ENCODE data around the gene CCDC122. TPM values are rescaled to one million over a fixed set of nuclear protein-coding genes. Genes with fewer than 3 reads are reported as not detected.

CCDC122 gene
- total and polyA plus RNA-seq, 4 donors: 1.9 to 7.7 (median 6.6) TPM

DNA sequence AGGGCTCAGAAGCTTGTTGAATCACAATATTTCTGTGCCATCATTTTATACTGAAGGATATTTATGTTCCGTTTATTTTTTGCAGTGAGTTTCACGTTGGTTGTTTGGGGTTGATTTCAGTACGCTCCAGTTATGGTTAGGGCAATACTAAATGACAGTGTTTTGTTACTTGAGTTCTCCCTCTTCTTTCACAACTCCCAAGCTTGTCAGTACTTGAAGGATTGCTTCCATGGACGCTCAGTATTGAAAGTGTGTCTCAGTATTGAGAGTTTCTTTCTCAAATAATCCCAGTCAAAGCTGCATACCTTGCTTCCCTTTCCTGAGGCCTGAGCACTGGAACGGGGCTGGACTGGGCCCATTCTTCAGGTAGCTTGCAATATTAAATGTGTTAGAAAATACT lies 39.1 kb upstream of the CCDC122 start:
- no peak overlapping the region for H3K27ac ChIP-seq (ENCODE audit: low read depth in 1 of 2, low read length in 1 of 2)
- no peaks in the 10 kb centered on the region for H3K4me1 ChIP-seq (ENCODE audit: control insufficient read depth in 5 of 5, insufficient read depth in 5 of 5, low read length in 5 of 5)
- no peak overlapping the region for H3K9ac ChIP-seq (ENCODE audit: insufficient read depth in 1 of 2, low read length in 2 of 2)
- no peak overlapping the region for H3K4me3 ChIP-seq
- TF ChIP-seq, protein P1, sequence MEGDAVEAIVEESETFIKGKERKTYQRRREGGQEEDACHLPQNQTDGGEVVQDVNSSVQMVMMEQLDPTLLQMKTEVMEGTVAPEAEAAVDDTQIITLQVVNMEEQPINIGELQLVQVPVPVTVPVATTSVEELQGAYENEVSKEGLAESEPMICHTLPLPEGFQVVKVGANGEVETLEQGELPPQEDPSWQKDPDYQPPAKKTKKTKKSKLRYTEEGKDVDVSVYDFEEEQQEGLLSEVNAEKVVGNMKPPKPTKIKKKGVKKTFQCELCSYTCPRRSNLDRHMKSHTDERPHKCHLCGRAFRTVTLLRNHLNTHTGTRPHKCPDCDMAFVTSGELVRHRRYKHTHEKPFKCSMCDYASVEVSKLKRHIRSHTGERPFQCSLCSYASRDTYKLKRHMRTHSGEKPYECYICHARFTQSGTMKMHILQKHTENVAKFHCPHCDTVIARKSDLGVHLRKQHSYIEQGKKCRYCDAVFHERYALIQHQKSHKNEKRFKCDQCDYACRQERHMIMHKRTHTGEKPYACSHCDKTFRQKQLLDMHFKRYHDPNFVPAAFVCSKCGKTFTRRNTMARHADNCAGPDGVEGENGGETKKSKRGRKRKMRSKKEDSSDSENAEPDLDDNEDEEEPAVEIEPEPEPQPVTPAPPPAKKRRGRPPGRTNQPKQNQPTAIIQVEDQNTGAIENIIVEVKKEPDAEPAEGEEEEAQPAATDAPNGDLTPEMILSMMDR (IDR thresholded peaks at IDR 0.05; ENCODE audit: control extremely low read depth, extremely low read depth): no peak
- ATAC-seq (ENCODE audit: insufficient read depth, low FRiP score) (no peak), DNase-seq (no peak)
- H3K27me3 ChIP-seq (ENCODE audit: control insufficient read depth in 3 of 3, insufficient read depth in 3 of 3, low read length in 2 of 3): no peaks in the 10 kb centered on the region
- WGBS, 2 donors: 83 to 88% methylated on average over 5 of the region's 5 CpGs
- no peaks in the 10 kb centered on the region for H3K9me3 ChIP-seq (ENCODE audit: control insufficient read depth in 4 of 4, insufficient read depth in 3 of 4, low read length in 3 of 4)
- no peaks in the 10 kb centered on the region for H3K36me3 ChIP-seq (ENCODE audit: control insufficient read depth in 4 of 4, insufficient read depth in 4 of 4, low read length in 4 of 4)

DNA sequence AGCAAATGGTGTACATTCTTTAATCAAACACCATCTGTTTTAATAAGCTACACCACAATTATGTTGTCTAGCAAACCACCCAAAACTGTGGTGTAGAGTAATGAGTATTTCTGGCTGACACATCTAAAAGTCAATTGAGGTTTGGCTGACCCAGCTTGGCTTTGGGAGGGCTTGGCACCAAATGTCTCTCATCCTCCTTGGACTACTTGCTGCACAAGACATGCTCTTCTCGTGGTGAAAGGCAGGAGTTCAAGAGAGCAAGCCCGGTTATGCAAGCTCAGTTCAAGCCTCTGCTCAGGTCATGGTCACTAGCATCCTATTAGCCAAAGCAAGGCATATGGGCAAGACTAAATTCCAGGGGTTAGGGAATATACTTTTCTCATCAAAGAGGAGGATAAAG lies 37.3 kb upstream of the CCDC122 start:
- 51 to 57% methylated on average over 2 of the region's 2 CpGs for WGBS, 2 donors
- H3K27me3 ChIP-seq (ENCODE audit: control insufficient read depth in 3 of 3, insufficient read depth in 3 of 3, low read length in 2 of 3): no peaks in the 10 kb centered on the region
- no peak overlapping the region for H3K9ac ChIP-seq (ENCODE audit: insufficient read depth in 1 of 2, low read length in 2 of 2)
- no peaks in the 10 kb centered on the region for H3K9me3 ChIP-seq (ENCODE audit: control insufficient read depth in 4 of 4, insufficient read depth in 3 of 4, low read length in 3 of 4)
- peaks cover 0 to 4% (median 0%) of the 10 kb centered on the region in 5 donors for H3K4me1 ChIP-seq (ENCODE audit: control insufficient read depth in 5 of 5, insufficient read depth in 5 of 5, low read length in 5 of 5)
- ATAC-seq (ENCODE audit: insufficient read depth, low FRiP score): no peak
- H3K36me3 ChIP-seq (ENCODE audit: control insufficient read depth in 4 of 4, insufficient read depth in 4 of 4, low read length in 4 of 4): no peaks in the 10 kb centered on the region
- H3K4me3 ChIP-seq: no peak overlapping the region
- TF ChIP-seq, protein P1 (IDR thresholded peaks at IDR 0.05; ENCODE audit: control extremely low read depth, extremely low read depth): no peak
- no peak overlapping the region for H3K27ac ChIP-seq (ENCODE audit: low read depth in 1 of 2, low read length in 1 of 2)
- no peak for DNase-seq

DNA sequence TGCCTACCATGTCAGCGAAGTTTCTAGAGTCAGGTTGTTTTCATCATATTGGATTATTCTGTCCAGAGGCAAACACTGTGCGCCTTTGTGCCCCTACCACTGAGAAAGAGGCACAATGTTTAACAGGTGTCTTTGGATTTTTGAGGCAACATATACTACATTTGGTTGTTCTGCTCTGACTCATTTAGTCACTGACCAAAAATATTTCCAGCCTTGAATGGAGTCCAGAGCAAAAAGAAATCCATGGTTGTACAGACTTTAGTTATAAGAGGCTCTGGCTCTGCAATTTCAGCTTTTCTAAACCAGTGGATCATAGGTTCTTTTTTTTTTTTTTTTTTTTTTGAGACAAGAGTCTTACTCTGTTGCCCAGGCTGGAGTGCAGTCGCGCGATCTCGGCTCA lies 35.9 kb upstream of the CCDC122 start:
- DNase-seq (no peak), ATAC-seq (ENCODE audit: insufficient read depth, low FRiP score) (no peak)
- Histone ChIP-seq H3K36me3 (ENCODE audit: control insufficient read depth in 4 of 4, insufficient read depth in 4 of 4, low read length in 4 of 4) (no peaks in the 10 kb centered on the region), H3K9ac (ENCODE audit: insufficient read depth in 1 of 2, low read length in 2 of 2) (no peak overlapping the region), H3K27ac (ENCODE audit: low read depth in 1 of 2, low read length in 1 of 2) (no peak overlapping the region), H3K27me3 (ENCODE audit: control insufficient read depth in 3 of 3, insufficient read depth in 3 of 3, low read length in 2 of 3) (no peaks in the 10 kb centered on the region), H3K9me3 (ENCODE audit: control insufficient read depth in 4 of 4, insufficient read depth in 3 of 4, low read length in 3 of 4) (no peaks in the 10 kb centered on the region), H3K4me1 (ENCODE audit: control insufficient read depth in 5 of 5, insufficient read depth in 5 of 5, low read length in 5 of 5) (peaks cover 0 to 7% (median 0%) of the 10 kb centered on the region in 5 donors), H3K4me3 (no peak overlapping the region)
- TF ChIP-seq, protein P1 (IDR thresholded peaks at IDR 0.05; ENCODE audit: control extremely low read depth, extremely low read depth): no peak
- 87 to 90% methylated on average over 6 of the region's 6 CpGs for WGBS, 2 donors

DNA sequence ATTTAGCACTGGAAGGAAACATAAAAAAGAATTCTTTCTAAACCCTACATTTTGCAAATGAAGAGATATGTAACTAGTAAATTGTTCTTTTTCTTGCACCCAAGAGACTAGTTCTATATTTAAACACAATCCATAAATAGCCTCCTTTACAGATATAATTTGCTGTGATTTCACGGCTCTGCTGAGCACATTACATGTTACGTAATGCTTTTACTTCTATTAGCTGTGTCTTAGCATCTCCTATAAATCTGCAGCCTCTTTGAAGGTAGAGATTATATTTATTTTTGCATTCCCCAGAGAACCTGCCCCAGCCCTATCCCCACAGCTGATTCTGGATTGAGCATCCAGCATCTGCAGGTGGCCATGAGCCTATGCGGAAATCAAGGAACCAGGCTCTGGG lies 32.3 kb upstream of the CCDC122 start:
- Histone ChIP-seq H3K27ac (ENCODE audit: low read depth in 1 of 2, low read length in 1 of 2) (no peak overlapping the region), H3K4me3 (no peak overlapping the region), H3K36me3 (ENCODE audit: control insufficient read depth in 4 of 4, insufficient read depth in 4 of 4, low read length in 4 of 4) (no peaks in the 10 kb centered on the region), H3K9ac (ENCODE audit: insufficient read depth in 1 of 2, low read length in 2 of 2) (no peak overlapping the region), H3K27me3 (ENCODE audit: control insufficient read depth in 3 of 3, insufficient read depth in 3 of 3, low read length in 2 of 3) (no peaks in the 10 kb centered on the region), H3K9me3 (ENCODE audit: control insufficient read depth in 4 of 4, insufficient read depth in 3 of 4, low read length in 3 of 4) (no peaks in the 10 kb centered on the region), H3K4me1 (ENCODE audit: control insufficient read depth in 5 of 5, insufficient read depth in 5 of 5, low read length in 5 of 5) (peaks cover 0 to 13% (median 0%) of the 10 kb centered on the region in 5 donors)
- TF ChIP-seq, protein P1 (IDR thresholded peaks at IDR 0.05; ENCODE audit: control extremely low read depth, extremely low read depth): no peak
- DNase-seq: no peak
- WGBS, 2 donors: 76 to 77% methylated on average over 3 of the region's 3 CpGs
- no peak for ATAC-seq (ENCODE audit: insufficient read depth, low FRiP score)

Data from lung (tissue), 12 donors.